A673 (cell line): ENCODE measurements around the gene KCNB1. TPM values are rescaled to one million over a fixed set of nuclear protein-coding genes. Genes with fewer than 3 reads are reported as not detected.

Source experiments
- BruUV-seq: library from RNA; stranded (reverse); fragments of 400-500 nt; replicated peaks from 2 replicates; lab custom pipeline; 2021; lab: Mats Ljungman, UMichigan
- CTCF ChIA-PET: fragments of 300-600 bp; sonication (Branson Sonifier 250); formaldehyde crosslinking; loops from one replicate; lab custom pipeline; 2022; ENCODE audit warnings: antibody characterized with exemption; lab: Charles Lee
- POLR2A ChIA-PET: fragments of 300-600 bp; sonication (Branson Sonifier 250); formaldehyde crosslinking; loops from one replicate; lab custom pipeline; 2022; ENCODE audit warnings: antibody characterized with exemption; ENCODE audit not compliant: low non-redundant PET; lab: Charles Lee
- DNase-seq: peaks from one replicate; pipeline ENCODE4 v3.0.0-alpha.2; 2015; ENCODE audit warnings: low spot score
- H3K27ac ChIP-seq: fragments of 200-600 bp; sonication (generic); 2 replicates; pipeline ENCODE4 v1.5.1; 2016; ENCODE audit warnings: mixed run types, low read depth, mild to moderate bottlenecking, mixed read lengths, antibody characterized with exemption, low read length; ENCODE audit not compliant: poor library complexity, severe bottlenecking
- H3K27me3 ChIP-seq: fragments of 200-600 bp; sonication (generic); replicated peaks from 2 replicates; pipeline ENCODE4 v1.6.1; 2017; ENCODE audit warnings: mixed run types, low read depth, mild to moderate bottlenecking, mixed read lengths, antibody characterized with exemption, low read length; ENCODE audit not compliant: insufficient read depth, poor library complexity
- H3K36me3 ChIP-seq: fragments of 200-600 bp; sonication (generic); 2 replicates; pipeline ENCODE4 v1.6.1; 2016; ENCODE audit warnings: mixed run types, mild to moderate bottlenecking, mixed read lengths, antibody characterized with exemption, low read length; ENCODE audit not compliant: insufficient read depth, poor library complexity, severe bottlenecking
- H3K4me1 ChIP-seq: fragments of 200-600 bp; sonication (generic); 2 replicates; pipeline ENCODE4 v1.6.1; 2017; ENCODE audit warnings: mixed run types, mild to moderate bottlenecking, mixed read lengths, antibody characterized with exemption, low read length; ENCODE audit not compliant: insufficient read depth, poor library complexity, severe bottlenecking
- H3K4me3 ChIP-seq: fragments of 200-600 bp; sonication (generic); 2 replicates; pipeline ENCODE4 v1.5.1; 2016; ENCODE audit warnings: low read depth, mixed run types, mild to moderate bottlenecking, mixed read lengths, low read length; ENCODE audit not compliant: poor library complexity, severe bottlenecking
- H3K9me3 ChIP-seq: fragments of 200-600 bp; sonication (generic); 2 replicates; pipeline ENCODE4 v1.6.1; 2016; ENCODE audit warnings: mixed run types, low read depth, mild to moderate bottlenecking, mixed read lengths, antibody characterized with exemption, low read length; ENCODE audit not compliant: poor library complexity, severe bottlenecking
- EZH2 ChIP-seq: fragments of 200-600 bp; sonication (generic); IDR thresholded peaks from 2 replicates; pipeline ENCODE4 v1.6.1; 2017; ENCODE audit warnings: borderline replicate concordance, low read depth, mild to moderate bottlenecking, mixed read lengths, antibody characterized with exemption, low read length; ENCODE audit not compliant: poor library complexity, severe bottlenecking
- intact Hi-C: fragments of 100-400 bp; cut with micrococcal nuclease; formaldehyde crosslinking; loops from one replicate; pipeline ENCODE4 v1.10.0; 2022; ENCODE audit not compliant: unreplicated experiment
- total RNA-seq: library from RNA; stranded (reverse); gene quantifications from 2 replicates; pipeline ENCODE4 v1.2.3, GENCODE V29; 2021
- TF ChIP-seq, protein P1 (sequence below): fragments of 300-800, 200-600 bp; sonication (generic); conservative IDR thresholded peaks from 2 replicates; pipeline ENCODE4 v1.5.1; 2017; ENCODE audit warnings: low read depth, mild to moderate bottlenecking, antibody characterized with exemption, low read length, moderate library complexity, mixed read lengths

KCNB1 gene
- total RNA-seq, 1 experiment from 2014 or later, result not detected

DNA sequence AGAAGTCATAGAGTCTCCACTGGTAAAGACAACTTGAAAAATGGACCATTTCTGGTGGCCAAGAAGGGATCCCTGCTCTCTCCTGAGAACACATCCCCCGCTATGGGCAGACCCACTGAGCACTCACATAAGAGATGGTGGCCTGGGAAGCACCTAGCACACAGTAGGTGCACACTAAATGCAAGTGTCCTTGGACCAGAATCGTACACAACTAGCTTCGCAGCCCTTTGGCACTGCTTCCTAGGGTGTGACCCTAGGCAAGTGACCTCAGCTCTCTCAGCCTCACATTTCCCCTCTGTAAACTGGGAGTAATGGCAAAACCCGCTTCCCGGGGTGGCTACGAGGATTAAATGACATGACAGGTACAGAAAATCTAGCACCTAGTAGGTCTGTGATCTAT lies 35.1 kb downstream of the KCNB1 start:
- no peaks in the 10 kb centered on the region for H3K9me3 ChIP-seq
- peaks cover 17% of the 10 kb centered on the region for H3K27me3 ChIP-seq
- no peak for DNase-seq
- ChIA-PET CTCF (no interaction called here), POLR2A (no interaction called here)
- no peaks in the 10 kb centered on the region for H3K36me3 ChIP-seq
- no peak overlapping the region for H3K27ac ChIP-seq
- no peaks in the 10 kb centered on the region for H3K4me1 ChIP-seq
- no TSS peak for BruUV-seq
- TF ChIP-seq, protein P1, sequence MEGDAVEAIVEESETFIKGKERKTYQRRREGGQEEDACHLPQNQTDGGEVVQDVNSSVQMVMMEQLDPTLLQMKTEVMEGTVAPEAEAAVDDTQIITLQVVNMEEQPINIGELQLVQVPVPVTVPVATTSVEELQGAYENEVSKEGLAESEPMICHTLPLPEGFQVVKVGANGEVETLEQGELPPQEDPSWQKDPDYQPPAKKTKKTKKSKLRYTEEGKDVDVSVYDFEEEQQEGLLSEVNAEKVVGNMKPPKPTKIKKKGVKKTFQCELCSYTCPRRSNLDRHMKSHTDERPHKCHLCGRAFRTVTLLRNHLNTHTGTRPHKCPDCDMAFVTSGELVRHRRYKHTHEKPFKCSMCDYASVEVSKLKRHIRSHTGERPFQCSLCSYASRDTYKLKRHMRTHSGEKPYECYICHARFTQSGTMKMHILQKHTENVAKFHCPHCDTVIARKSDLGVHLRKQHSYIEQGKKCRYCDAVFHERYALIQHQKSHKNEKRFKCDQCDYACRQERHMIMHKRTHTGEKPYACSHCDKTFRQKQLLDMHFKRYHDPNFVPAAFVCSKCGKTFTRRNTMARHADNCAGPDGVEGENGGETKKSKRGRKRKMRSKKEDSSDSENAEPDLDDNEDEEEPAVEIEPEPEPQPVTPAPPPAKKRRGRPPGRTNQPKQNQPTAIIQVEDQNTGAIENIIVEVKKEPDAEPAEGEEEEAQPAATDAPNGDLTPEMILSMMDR, result no peak
- TF ChIP-seq EZH2, result no peak
- intact Hi-C loops, result no loop called here
- H3K4me3 ChIP-seq, result no peak overlapping the region

GRCh38 chr20:49446808-49447207 lies 35.7 kb downstream of the KCNB1 start:
- intact Hi-C loops, result no loop called here
- CTCF ChIA-PET, result no interaction called here
- POLR2A ChIA-PET, result no interaction called here

DNA sequence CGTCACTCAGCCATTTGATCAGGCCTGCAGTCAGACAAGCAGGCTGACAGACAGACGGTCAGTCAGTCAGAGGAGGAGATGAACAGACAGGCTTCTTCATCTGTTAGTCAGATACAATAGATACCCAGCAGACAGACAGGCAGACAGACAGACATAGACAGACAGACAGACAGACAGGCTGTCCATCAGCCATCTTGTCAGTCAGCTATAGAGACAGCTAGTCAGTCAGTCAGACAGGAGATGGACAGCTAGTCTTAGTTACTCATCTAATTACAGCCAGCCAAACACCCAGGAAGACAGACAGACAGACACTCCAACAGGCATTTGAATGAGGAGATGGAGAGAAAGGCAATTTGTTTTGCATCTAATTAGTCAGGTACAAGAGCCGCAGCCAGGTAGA lies 36.4 kb downstream of the KCNB1 start:
- ChIA-PET CTCF (no interaction called here), POLR2A (no interaction called here)
- no TSS peak for BruUV-seq
- TF ChIP-seq, protein P1, result no peak
- no peak for TF ChIP-seq EZH2
- H3K4me1 ChIP-seq, result no peaks in the 10 kb centered on the region
- intact Hi-C loops, result no loop called here
- no peak overlapping the region for H3K4me3 ChIP-seq
- DNase-seq, result no peak
- no peak overlapping the region for H3K27ac ChIP-seq
- no peaks in the 10 kb centered on the region for H3K36me3 ChIP-seq
- H3K27me3 ChIP-seq, result peaks cover 8% of the 10 kb centered on the region
- no peaks in the 10 kb centered on the region for H3K9me3 ChIP-seq

More at GRCh38 chr20:49446808-49447207, 35.7 kb downstream of the KCNB1 start:
- Histone ChIP-seq H3K27me3 (peaks cover 13% of the 10 kb centered on the region), H3K4me3 (no peak overlapping the region), H3K4me1 (no peaks in the 10 kb centered on the region), H3K27ac (no peak overlapping the region), H3K9me3 (no peaks in the 10 kb centered on the region), H3K36me3 (no peaks in the 10 kb centered on the region)
- no TSS peak for BruUV-seq
- TF ChIP-seq, protein P1, result no peak
- DNase-seq, result peak; percentile 7
